Esophagus (tissue), 2 donors: ENCODE measurements around the gene NT5DC4. TPM values are rescaled to one million over a fixed set of nuclear protein-coding genes. Genes with fewer than 3 reads are reported as not detected.

Experiments used
- H3K27ac ChIP-seq, 2 donors: one replicate each; pipeline ENCODE4 v1.5.1; 2013; ENCODE audit warnings: low read depth in 2 of 2, mild to moderate bottlenecking in 2 of 2, inconsistent platforms in 1 of 2, low read length in 1 of 2, moderate library complexity in 1 of 2
- H3K27me3 ChIP-seq, 2 donors: one replicate each; pipeline ENCODE4 v1.6.1; 2013; ENCODE audit warnings: low read length in 2 of 2, control low read depth in 1 of 2, mild to moderate bottlenecking in 1 of 2; ENCODE audit not compliant: insufficient read depth in 2 of 2, control insufficient read depth in 1 of 2
- H3K36me3 ChIP-seq, 2 donors: one replicate each; pipeline ENCODE4 v1.6.1; 2013; ENCODE audit warnings: low read length in 1 of 2; ENCODE audit not compliant: control insufficient read depth in 2 of 2, insufficient read depth in 2 of 2
- H3K4me1 ChIP-seq, 2 donors: one replicate each; pipeline ENCODE4 v1.6.1; 2013; ENCODE audit warnings: low read length in 1 of 2; ENCODE audit not compliant: control insufficient read depth in 2 of 2, insufficient read depth in 2 of 2
- H3K4me3 ChIP-seq, 2 donors: one replicate each; pipeline ENCODE4 v1.5.1; 2013; ENCODE audit warnings: low read length in 2 of 2, mild to moderate bottlenecking in 2 of 2, low read depth in 1 of 2, moderate library complexity in 1 of 2
- H3K9me3 ChIP-seq, 2 donors: one replicate each; pipeline ENCODE4 v1.6.1; 2013; ENCODE audit warnings: mild to moderate bottlenecking in 2 of 2, low read depth in 1 of 2, low read length in 1 of 2, moderate library complexity in 1 of 2; ENCODE audit not compliant: control insufficient read depth in 2 of 2, insufficient read depth in 1 of 2
- WGBS, 2 donors: extraction: QIAGEN DNeasy Blood & Tissue Kit; methylation state at CpG; one replicate each; pipeline ENCODE4 v1.1.7; 2013; 5-methylcytosine and 5-hydroxymethylcytosine counted together
- polyA plus RNA-seq, 2 donors: library from polyadenylated mRNA; stranded (reverse); fragments of 200-250 nt; gene quantifications; one replicate each; pipeline ENCODE4 v1.2.3, GENCODE V29; 2013
- donor health status: healthy with polysubstance abuse.
- donor health status: Bipolar disorder and iron deficiency.

The NT5DC4 gene
- polyA plus RNA-seq, 2 donors, result not detected

- no peak overlapping the region for H3K27ac ChIP-seq
- 53 to 71% methylated on average over 7 of the region's 7 CpGs for WGBS, 2 donors
Observed at GRCh38 chr2:112740527-112740926, 19.7 kb downstream of the NT5DC4 start.

DNA sequence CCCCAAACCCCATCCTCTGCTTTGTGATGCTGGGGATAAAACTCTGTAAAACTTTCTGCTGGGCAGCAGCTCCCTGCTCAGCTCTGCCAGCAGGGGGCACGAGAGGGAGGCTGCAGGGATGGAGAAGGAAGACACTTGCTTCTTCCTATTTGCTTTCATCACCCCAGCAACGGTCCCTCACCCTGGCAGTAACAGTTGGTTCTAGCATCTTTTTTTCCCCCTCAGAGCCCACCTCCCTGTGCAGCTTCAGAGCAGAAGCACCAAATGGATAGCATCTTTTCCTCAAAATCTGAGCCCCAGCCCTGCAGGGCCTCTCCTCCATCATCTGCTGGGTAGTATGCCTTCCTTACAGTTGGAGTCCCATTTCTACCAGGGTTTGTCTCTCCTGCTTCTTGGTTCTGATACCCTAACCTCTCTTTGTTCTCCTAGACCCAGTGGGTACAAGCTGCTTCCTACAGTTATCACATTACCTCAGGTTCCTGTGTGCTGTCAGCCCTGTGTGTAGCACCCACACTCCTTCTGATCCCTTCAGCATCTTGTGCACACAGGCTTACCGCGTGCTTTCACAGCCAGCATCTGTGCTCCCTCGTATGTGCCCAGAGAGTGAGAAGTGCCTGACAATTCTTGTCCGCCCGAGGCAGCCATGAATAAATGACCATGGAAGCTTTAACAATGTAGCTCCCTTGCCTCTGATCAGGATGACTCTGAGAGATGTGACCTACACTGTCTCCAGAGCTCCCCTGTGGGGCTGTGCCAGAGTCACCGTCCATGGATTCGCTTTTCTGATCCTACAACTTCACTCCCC lies 29.1 kb downstream of the NT5DC4 start:
- Histone ChIP-seq H3K4me3 (no peak overlapping the region), H3K27ac (peak overlapping the region in 1 of 2 donors; percentile 40), H3K27me3 (no peaks in the 10 kb centered on the region), H3K36me3 (peaks cover 0 to 3% of the 10 kb centered on the region in 2 donors), H3K4me1 (no peaks in the 10 kb centered on the region), H3K9me3 (peaks cover 0 to 2% of the 10 kb centered on the region in 2 donors)
- WGBS, 2 donors, result 64 to 65% methylated on average over 9 of the region's 9 CpGs

More at GRCh38 chr2:112740527-112740926, 19.7 kb downstream of the NT5DC4 start:
- no peak overlapping the region for H3K4me3 ChIP-seq
- H3K9me3 ChIP-seq, result no peaks in the 10 kb centered on the region
- H3K36me3 ChIP-seq, result no peaks in the 10 kb centered on the region
- no peaks in the 10 kb centered on the region for H3K4me1 ChIP-seq
- no peaks in the 10 kb centered on the region for H3K27me3 ChIP-seq

DNA sequence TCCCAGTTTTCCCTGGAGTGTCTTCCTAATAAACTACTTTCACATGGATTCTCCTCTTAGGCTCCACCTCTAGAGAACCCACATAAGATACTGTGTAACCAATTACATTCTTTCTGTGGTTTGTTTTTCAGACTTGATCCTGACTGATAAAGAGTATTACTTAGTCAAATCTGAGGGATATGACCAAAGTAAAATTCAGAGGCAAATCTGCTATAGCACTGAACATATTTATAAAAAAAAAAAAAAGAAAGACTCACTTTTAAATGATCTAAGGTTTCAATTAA lies 29.7 kb downstream of the NT5DC4 start:
- peak overlapping the region in 1 of 2 donors; percentile 40 for H3K27ac ChIP-seq
- H3K4me3 ChIP-seq, result no peak overlapping the region

GRCh38 chr2:112751451-112752197 lies 30.8 kb downstream of the NT5DC4 start:
- H3K4me1 ChIP-seq, result no peaks in the 10 kb centered on the region
- peaks cover 0 to 2% of the 10 kb centered on the region in 2 donors for H3K9me3 ChIP-seq
- H3K27me3 ChIP-seq, result no peaks in the 10 kb centered on the region
- no peak overlapping the region for H3K4me3 ChIP-seq
- H3K27ac ChIP-seq, result no peak overlapping the region
- peaks cover 0 to 3% of the 10 kb centered on the region in 2 donors for H3K36me3 ChIP-seq

More for the DNA sequence above, 29.7 kb downstream of the NT5DC4 start:
- peaks cover 0 to 3% of the 10 kb centered on the region in 2 donors for H3K36me3 ChIP-seq
- no peaks in the 10 kb centered on the region for H3K4me1 ChIP-seq
- H3K9me3 ChIP-seq, result peaks cover 0 to 2% of the 10 kb centered on the region in 2 donors
- H3K27me3 ChIP-seq, result no peaks in the 10 kb centered on the region

DNA sequence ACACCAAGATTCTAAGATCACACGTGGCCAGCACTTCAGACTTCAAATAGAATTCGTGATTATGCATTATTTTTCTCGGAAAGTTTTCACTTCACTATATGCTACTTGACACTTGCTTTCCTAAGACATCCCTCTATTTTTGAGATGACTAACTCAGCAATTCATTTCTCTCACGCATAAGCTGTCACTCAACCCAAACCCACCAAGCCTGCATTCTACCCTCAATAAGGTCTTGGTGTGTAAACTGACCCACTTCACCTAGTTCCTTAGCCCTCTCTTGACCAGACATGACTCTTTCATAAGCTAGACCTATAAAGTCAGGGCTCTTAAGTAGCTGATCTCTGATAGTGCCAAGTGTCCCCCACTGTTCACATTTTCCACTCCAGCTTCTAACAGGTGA lies 31.8 kb downstream of the NT5DC4 start:
- peaks cover 0 to 3% of the 10 kb centered on the region in 2 donors for H3K36me3 ChIP-seq
- H3K27me3 ChIP-seq, result no peaks in the 10 kb centered on the region
- no peak overlapping the region for H3K4me3 ChIP-seq
- no peak overlapping the region for H3K27ac ChIP-seq
- WGBS, 2 donors, result 74 to 81% methylated on average over 4 of the region's 4 CpGs
- H3K4me1 ChIP-seq, result no peaks in the 10 kb centered on the region
- peaks cover 0 to 2% of the 10 kb centered on the region in 2 donors for H3K9me3 ChIP-seq

DNA sequence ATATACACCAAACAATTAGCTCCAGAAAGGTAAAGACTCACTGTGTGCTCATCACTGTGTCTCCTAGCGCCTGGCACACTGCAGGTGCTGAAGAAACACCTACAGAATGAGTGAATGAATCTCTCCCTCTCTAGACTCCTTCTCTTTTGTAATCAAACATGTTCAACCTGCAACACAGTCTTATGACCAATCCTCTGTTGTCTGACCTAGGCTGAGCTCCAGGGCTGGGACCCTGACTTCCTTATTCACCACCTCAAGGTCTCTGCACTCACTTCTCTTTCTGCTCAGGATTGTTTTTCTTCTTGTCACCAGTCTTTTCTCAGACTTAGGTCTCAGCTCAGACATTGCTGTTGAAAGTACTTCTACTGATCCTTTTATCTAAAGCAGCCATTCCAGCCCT lies 33.7 kb downstream of the NT5DC4 start:
- no peak overlapping the region for H3K4me3 ChIP-seq
- H3K9me3 ChIP-seq, result peaks cover 0 to 2% of the 10 kb centered on the region in 2 donors
- H3K27ac ChIP-seq, result no peak overlapping the region
- peaks cover 0 to 3% of the 10 kb centered on the region in 2 donors for H3K36me3 ChIP-seq
- no peaks in the 10 kb centered on the region for H3K4me1 ChIP-seq
- H3K27me3 ChIP-seq, result no peaks in the 10 kb centered on the region
- 96 to 100% methylated on average over 1 of the region's 1 CpG for WGBS, 2 donors

DNA sequence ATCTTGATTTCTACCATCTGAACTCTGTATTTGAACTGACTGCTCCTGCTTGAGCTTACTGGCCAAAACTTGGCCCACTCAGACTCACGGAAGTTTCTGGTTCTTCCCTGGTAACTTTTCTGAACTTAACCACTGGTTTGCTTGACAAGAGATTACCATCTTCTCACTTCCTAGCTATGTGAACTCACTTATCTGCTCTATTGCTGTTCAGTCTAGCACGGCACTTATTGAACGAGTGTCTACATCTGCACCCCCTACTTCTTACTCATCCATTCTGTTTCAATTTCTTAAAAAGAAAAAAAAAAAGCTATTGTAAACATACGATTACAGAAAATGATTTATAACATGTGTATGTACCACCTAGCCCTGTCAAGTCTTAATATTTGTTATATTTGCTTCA lies 34.6 kb downstream of the NT5DC4 start:
- H3K27ac ChIP-seq, result no peak overlapping the region
- no peak overlapping the region for H3K4me3 ChIP-seq
- H3K36me3 ChIP-seq, result peaks cover 0 to 3% of the 10 kb centered on the region in 2 donors
- H3K9me3 ChIP-seq, result no peaks in the 10 kb centered on the region
- no peaks in the 10 kb centered on the region for H3K27me3 ChIP-seq
- 87 to 90% methylated on average over 4 of the region's 4 CpGs for WGBS, 2 donors
- no peaks in the 10 kb centered on the region for H3K4me1 ChIP-seq

DNA sequence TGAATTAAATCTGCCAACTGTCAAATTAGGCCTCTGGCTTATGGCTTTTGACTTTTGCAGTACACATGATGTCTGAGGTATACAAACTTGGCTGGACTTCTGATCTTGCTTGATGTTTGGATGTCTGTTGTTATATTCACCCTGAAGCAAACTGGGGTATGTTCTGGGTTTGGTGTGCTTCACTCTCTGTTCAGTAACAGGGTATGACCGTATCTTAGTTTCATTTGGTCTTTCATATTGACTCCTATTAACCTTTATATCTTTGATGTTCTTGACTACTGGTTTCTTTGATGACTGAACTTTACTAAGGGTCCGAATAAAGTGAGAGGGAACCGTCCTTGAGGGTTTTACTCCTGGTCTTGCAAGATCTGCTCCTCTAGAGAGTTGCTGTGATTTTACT lies 35.4 kb downstream of the NT5DC4 start:
- Histone ChIP-seq H3K4me3 (no peak overlapping the region), H3K27ac (no peak overlapping the region), H3K9me3 (no peaks in the 10 kb centered on the region), H3K36me3 (peaks cover 0 to 3% of the 10 kb centered on the region in 2 donors), H3K4me1 (no peaks in the 10 kb centered on the region), H3K27me3 (no peaks in the 10 kb centered on the region)
- 87 to 93% methylated on average over 3 of the region's 3 CpGs for WGBS, 2 donors

DNA sequence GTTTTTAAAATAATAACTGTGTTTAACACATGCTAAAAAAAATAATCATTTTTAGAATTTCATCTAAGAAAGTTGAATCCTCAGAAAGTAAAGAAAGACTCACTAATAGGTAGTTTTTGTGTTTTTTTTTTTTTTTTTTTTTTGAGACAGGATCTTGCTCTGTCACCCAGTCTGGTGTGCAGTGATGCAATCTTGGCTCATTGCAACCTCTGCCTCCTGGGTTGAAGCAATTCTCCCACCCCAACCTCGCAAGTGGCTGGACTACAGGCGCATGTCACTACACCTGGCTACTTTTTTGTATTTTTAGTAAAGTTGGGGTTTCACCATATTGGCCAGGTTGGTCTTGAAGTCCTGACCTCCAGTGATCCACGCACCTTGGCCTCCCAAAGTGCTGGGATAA lies 36.4 kb downstream of the NT5DC4 start:
- Histone ChIP-seq H3K36me3 (peaks cover 0 to 3% of the 10 kb centered on the region in 2 donors), H3K4me3 (no peak overlapping the region), H3K27me3 (no peaks in the 10 kb centered on the region), H3K27ac (no peak overlapping the region), H3K9me3 (no peaks in the 10 kb centered on the region), H3K4me1 (no peaks in the 10 kb centered on the region)
- 97 to 98% methylated on average over 3 of the region's 3 CpGs for WGBS, 2 donors
